NCI-H2196 (cell line): ENCODE measurements around the gene ST8SIA5.

Experiments used
- DNase-seq: peaks from one replicate; lab custom pipeline; 2025; ENCODE audit not compliant: unreplicated experiment; lab: John Stamatoyannopoulos, UW

ST8SIA5 gene

DNA sequence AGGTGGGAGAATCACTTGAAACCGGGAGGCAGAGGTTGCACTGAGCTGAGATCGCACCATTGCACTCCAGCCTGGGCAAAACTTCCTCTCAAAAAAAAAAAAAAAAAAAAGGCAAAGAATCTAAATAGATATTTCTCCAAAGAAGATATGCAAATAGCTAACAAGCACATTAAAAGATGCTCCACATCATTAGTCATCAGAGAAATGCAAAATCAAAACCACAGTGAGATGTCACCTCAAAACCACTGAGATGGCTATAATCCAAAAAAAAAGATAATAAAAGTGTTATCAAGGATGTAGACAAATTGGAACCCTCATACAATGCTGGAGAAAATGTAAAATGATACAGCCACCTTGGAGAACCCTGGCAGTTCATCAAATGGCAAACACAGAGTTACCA is 8.4 kb downstream of the ST8SIA5 start:
- DNase-seq, result peak; percentile 34

DNA sequence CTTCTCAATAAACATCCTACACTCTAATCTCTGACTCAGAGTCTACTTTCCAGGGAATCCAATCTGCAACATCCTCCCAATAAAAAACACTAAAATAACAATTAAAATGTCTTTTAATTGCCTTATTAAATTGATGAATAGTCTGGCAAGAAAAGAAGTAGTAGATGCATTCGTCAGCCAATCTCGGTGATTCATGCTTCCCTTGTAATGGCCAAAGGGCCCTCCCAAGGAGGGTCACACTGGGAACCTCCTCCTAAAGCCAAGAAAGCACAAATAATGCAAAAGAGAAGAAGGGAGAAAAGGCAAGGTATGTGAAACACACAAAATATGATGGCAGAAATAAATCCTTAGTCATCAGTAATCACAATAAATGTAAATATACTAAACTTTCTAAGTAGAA is 16.8 kb downstream of the ST8SIA5 start:
- DNase-seq, result no peak

DNA sequence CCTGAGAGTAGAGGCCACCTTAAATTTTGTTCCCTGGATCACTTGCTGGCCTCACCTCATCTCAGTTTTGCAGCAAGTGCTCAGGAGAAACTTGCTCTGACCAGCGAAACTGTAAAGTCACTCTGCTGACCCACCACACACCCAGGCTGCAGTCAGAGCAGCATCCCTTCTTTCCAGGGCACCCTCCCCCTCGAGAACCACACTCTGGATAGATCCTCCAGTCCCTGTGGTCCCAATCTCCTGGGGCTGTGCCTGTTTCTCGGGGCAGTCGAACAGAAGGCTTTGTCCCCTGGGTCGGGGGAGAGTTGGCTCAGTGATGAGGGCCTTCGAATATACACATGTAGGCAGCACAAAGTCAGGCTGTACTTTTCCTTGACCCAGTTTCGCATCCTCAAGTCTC is 18.4 kb downstream of the ST8SIA5 start:
- DNase-seq, result no peak

DNA sequence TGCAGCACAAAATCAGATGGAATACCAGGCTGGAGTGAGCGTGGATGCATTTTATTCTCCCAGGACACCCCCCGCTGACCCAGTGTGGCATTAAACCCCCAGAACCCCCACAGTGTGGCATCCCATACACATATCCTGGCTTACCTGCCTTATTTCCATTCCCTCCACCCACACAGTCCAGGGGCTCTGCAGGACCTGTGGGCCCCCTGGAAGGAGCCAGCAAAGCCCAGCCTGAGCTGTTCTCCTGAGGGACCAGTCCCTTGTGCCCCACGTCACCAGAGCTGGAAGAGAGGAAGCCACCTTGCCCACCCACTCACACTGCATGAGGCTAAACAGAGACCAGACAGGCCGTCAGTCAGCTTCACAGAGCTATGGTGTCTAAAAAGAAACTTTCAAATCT is 20.1 kb downstream of the ST8SIA5 start:
- DNase-seq, result no peak

DNA sequence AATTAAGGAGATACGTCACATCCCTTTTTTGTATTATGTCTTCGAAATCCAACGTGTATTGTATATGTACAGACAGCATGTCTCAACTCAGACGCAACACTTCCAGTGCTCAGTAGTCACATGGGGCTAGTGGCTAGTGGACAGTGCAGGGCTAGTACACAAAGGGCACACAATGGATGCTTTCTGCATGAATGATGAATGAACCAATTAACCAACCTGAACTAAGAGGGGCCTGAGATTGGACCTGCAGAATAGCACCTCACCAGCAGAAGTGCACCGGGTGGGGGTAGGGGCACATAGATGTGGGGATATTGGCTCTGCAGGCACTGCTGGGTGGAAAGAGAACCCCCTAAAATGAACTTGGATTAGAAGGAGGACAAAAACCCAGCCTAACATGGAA is 20.7 kb downstream of the ST8SIA5 start:
- DNase-seq, result peak; percentile 29

DNA sequence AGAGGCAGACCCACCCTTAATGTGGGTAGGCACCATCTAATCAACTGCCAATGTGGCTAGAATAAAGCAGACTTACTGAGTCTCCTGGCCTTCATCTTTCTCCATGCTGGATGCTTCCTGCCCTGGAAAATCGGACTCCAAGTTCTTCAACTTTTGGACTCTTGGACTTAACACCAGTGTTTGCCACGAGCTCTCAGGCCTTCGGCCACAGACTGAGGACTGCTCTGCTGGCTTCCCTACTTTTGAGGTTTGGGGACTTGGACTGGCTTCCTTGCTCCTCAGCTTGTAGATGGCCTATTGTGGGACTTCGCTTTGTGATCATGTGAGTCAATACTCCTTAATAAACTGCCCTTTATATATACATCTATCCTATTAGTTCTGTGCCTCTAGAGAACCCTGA is 21.9 kb downstream of the ST8SIA5 start:
- DNase-seq, result no peak

DNA sequence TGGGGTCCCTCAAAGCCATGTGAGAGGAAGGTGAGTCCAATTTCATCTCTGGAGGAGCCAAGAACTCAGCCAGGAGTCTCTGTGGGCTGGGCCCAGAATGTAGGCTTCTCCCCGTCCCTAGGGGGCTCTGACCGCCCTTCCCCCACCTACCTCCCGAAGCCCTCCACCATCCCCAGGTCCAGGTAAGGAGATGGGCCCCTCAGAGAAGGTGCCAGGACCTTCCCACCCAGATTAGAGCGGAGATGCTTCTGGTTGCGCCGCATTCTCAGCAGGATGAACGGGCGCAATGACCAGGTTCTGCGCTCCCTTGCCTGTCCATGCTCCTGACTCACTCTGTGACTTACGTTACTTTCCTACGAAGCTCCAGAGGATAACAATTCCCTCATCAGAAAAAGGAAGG is 23.0 kb downstream of the ST8SIA5 start:
- no peak for DNase-seq

DNA sequence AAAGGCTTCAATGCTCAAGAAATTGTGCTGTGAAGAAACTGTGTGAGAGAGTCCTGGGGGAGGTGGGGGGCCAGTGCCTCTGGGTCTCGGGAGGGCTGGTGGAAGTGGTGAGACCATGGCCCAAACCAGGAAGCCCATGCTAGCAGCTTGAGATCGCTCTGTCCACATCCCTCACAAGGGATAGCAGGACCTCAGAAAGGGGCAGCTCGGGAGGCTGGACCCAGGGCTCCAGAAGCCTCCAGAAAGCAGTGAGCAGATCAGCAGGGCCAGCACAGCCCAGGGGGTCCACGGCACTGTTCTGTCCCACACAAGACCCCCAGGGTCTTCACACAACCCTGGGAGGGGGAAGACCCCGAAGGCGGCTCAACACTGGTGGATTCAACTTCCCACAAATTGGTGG is 24.1 kb downstream of the ST8SIA5 start:
- no peak for DNase-seq

DNA sequence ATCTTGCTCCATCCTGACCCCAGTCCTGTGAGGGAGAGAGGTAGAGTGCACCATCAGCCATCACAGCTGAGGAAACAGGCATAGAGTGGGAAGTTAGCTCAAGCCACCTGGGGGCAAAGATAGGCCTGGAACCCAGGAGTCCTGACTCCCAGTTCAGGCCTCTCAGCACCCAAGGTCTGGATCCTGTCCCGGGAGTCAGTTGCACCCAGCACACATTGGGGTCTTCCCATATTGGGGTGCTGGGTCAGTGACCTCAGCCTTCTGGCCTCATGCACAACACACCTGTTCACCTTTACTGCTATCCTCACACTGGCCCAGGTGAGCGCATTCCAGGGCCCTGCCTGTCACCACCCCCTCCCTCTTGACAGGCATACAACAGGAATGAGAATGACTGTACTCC is 24.7 kb downstream of the ST8SIA5 start:
- no peak for DNase-seq

DNA sequence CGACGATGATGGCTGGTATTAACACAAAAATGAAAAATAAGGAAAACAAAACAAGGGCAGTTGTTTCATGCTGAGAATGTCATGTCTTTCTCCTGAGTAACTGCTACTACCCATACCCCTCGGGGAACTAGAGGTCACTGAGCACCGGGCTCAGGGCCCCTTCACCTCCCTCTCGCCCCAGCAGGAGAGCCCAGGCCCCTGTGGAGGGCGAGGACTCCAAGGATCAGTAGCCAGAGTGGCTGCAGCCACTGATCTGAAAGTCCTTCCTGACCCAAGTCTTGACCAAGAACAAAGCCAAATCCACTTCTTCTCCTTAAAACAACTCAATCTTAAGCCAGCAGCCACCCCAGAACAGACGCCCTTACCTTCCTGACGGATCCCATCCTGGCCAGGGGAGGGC is 25.5 kb downstream of the ST8SIA5 start:
- DNase-seq, result no peak

DNA sequence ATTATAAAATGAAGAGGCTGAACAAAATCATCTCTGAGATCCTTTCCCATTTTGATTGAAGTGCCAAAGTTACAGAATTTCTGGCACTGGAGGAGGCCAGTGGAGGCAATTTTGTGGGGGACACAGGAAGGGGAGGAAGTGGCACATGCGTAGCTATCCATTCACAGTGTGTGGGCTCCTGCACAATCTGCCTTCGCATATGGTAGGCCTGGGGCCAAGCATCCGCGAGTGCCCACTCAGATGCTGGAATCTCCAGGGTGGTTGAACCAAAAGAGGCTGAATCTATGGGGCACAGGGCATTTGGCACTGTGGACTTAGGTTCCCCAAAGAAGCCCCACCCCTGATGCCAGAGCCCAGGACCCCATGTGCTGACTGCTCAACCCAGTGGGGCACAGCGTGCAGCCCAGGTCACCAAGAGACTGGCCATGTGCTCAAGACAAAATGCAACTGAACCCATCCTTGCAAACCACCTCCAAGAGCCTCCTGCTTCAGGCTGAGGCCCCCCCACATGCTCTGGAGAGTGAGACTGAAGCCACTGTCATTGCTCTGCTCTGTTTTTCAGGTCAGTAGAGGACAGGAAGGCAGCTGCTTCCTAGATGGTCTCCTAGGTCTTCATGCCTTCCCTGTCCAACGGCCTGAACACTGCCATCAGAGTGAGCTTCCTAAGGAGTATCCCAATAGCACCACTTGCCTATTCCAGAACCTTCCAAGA is 28.5 kb downstream of the ST8SIA5 start:
- DNase-seq, result no peak

DNA sequence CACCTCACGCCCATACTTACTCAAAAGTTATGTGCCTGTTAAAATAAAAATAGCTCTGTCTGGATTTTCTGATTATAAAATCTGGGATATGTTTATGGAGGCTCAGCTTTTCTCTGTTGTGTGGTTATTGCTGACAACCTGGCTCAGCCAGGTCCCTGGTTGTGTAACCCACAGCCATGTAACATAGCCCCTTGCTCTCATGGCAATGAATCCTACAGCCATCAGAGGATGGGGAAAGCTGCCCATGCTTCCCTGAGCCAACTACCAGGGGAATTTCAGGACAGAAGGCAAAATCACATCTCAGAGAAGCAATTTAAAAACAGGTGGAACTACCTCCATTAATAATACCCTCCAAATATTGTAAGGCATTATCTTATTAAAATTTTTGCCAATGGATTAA is 29.7 kb downstream of the ST8SIA5 start:
- DNase-seq, result no peak

DNA sequence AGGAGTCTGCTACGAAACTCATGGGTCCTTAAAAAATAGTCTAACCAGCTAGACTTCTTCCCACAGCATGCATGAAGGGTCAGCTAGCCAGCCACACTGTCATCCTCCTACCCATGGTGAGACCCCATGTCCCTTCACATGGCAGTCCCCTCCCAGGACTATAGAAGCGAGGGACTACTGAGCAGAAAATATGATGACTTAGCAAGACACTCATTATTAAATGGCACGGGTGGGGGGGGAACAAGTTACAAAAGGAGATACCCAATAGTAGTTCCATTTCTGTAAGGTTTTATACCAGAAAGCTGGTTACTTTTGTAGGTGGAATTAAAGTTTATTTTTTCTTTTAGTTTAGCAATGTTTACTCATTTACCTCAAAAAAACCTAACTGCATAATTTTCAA is 31.5 kb downstream of the ST8SIA5 start:
- no peak for DNase-seq

DNA sequence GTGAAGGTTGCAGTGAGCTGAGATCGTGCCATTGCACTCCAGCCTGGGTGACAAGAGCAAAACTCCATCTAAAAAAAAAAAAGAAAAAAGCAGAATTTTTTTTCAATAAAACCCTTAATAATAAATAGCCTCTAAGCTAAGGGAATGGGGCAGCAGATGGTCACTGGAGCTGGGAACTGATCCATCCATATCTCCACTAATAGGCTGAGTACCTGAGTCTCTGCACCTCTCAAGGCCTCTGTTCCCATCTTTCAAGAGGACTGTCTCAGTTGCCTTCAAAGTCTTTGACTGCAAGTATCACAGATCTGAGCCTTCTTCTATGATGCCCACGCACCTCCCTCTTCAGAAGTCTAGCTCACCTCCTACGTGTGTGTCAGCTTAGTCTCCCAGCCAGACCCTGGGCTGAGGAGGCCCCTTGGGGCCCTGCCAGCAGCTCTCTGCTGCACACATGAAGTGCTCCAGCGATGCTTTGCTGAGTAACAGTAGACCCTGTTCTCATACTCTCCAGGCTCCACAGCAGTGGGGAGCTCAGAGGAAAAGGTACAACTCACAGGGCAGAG is 32.9 kb downstream of the ST8SIA5 start:
- DNase-seq, result no peak

DNA sequence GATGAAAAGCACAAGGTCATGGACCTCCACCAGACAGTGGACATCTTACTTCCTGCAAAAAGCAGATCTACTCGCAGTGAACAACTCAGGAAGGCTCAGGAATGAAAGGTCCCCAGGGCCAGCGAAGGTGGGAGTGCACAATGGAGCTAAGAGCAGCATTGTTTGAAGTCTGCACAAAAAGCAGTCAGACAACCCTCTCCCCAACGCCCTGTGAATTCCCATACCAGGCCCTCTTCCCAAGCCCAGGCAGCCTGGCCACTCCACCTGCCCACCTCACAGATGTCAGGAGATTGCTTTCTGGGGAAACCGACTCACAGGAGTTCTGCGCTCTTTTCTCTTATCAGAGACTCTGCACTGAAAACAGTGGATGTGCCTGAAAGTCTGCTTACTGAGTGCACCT is 34.8 kb downstream of the ST8SIA5 start:
- DNase-seq, result no peak

DNA sequence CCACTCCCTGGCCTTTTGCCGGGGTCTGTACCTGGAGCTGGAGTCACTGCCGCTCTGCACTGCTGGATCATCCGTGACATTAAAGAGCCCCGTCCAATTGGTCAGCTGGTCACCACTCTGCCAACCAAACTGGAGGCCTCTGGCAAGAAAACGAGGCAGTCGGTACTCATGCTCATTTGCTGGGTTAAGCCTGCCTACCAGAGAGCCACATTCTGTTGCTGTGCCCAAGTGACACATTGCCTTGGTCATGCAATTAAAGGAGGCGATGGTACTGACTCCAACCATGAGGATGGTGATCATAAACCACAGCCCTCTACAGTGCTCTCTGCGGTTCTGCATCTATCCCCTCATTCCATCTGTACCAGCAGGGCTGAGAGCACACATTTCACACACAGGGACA is 35.5 kb downstream of the ST8SIA5 start:
- no peak for DNase-seq

DNA sequence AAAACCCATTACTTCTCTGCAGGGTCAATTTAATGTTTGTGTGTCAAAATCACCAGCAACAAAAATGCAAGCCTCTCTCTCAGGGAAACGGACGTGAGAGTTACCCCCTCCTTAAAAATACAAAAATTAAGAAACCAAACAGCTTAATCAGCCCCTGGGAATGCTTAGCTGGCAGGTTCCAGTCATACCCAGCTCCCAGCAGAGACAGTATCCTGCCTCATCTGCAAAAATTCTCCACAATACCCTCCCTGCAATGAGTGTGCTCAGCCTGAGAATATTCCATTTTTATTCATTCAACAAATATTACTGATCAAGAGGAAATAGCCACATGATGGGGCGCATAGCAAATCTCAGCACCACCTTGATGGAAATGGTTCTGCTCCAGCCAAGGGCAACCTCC is 36.3 kb downstream of the ST8SIA5 start:
- no peak for DNase-seq

DNA sequence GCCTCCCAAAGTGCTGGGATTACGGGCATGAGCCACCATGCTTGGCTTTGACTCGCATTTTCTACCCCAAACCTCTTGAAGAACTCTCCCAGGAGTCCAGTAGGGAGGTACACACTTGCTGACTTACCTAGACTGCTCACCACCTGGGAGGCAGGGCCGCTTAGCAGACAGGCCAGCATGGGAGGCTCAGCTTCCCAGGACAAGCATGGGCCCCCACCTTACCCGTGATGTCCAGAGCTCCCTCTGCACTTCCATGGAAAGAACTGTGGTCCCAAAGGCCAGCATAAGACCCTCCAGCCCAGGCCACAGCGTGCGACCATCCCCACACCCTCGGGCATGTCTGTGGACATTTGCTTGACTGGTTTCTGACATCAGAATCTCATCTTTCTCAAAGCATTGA is 36.8 kb downstream of the ST8SIA5 start:
- no peak for DNase-seq

DNA sequence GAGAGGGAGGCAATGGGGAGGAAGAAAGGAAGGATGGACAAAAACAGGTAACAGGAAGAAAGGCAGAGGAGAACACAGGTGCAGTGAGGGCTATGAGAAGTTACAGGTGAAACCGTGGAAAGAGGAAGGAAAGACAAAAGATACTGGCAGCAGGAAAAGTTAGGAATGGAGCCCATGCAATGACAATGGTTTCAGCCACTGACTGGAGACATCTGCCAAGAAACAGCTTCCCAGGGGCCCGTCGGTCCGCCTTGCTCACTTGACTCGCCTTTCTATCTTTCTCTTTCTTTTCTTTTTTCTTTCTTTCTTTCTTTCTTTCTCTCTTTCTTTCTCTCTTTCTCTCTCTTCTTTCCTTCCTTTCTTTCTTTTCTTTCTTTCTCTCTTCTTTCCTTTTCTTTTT is 37.5 kb downstream of the ST8SIA5 start:
- no peak for DNase-seq

DNA sequence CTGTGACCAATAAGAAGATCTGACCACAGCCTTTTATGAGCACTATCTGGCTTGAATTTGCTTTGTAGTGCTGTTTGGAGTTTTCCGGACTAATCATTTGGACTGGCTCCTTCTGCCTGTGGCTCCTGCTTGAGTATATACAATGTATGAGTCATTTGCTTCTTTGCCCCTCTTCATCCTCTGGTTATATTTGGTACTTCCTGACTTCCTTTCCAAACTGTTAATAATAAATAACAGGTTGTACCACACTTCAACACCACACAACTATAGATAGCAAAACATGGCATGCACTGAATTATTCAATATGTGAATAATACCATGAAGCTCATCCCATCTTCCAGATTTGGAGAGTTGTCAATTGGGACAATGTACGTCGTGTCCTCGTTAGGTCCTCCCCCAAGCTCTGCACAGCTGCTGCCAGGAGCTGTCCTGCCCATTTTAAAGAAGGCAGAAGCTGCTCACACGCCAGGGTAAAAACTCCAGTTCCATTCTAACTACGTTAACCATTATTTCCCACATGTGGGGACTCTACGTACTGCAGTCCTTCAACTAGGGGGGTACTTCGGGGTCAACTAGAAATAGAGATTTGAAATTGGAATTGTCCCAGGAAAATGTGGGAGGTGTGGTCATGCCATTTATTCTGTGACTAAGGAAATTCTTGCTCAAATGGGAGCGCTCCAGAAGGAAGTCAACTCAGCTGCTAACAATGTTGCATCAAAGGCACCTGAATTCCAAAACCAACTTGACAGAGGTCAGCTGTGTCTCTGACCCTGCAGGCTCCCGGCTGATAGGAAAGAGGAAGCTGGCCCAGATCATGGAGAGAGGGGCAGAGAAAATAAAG is 38.1 kb downstream of the ST8SIA5 start:
- DNase-seq, result peak; percentile 17

DNA sequence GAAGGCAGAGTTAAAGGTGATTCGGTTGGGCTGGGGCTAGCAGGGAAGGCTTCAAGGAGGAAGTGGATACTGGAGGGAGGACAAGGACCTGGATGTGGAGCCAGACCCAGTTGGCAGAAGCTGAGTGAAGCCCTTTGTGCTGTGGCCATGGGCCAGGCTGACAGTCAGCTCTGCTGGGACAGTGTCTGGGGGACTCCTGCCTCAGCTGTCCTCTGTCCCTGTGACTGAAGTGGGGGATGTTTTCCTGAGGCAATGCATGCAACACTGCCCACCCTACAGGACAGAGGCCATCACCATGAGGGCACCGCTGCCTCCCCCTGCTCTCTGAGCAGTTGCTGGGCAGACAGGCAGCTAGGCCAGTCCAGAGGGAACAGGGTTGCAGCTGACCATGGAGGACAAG is 40.0 kb downstream of the ST8SIA5 start:
- DNase-seq, result no peak

DNA sequence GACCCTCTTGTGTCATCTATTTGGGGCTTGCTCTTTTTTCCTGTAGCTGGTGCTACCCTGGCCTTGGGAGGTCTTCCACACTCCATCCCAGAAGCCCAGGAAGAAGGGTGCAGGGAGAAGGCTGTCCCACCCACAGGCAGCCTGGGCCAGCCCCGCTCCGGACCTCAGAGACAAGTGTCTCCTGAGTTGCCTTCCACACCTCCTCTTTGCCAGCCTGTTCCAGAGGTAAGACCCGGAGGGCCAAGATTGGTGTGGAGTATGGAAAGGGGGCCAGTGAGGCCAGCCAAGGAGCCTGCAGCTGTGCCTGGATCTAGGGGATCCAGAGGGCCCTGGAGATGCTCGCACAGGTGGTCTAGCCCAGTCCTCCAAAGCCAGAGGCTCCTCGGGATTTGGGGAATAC is 40.5 kb downstream of the ST8SIA5 start:
- DNase-seq, result no peak
